Smooth muscle cell (in vitro differentiated cells): ENCODE results near the gene PLCD3. TPM values are rescaled to one million over a fixed set of nuclear protein-coding genes. Genes with fewer than 3 reads are reported as not detected.

ENCODE experiments used
- DNase-seq: peaks from one replicate; lab custom pipeline; 2025; ENCODE audit not compliant: unreplicated experiment; lab: John Stamatoyannopoulos, UW
- H2AFZ ChIP-seq: fragments of 200-600 bp; sonication (generic); 2 replicates; pipeline ENCODE4 v1.6.0; 2016; ENCODE audit warnings: antibody characterized with exemption, low read depth, mild to moderate bottlenecking
- H3F3A ChIP-seq: fragments of 200-600 bp; sonication (generic); 2 replicates; pipeline ENCODE4 v1.6.0; 2017; ENCODE audit warnings: antibody characterized with exemption, low read depth
- H3K27ac ChIP-seq: fragments of 200-600 bp; sonication (generic); 2 replicates; pipeline ENCODE4 v1.5.1; 2016; ENCODE audit warnings: low read depth, mild to moderate bottlenecking
- H3K27me3 ChIP-seq: fragments of 200-600 bp; sonication (generic); 2 replicates; pipeline ENCODE4 v1.6.1; 2016; ENCODE audit warnings: low read depth, mild to moderate bottlenecking
- H3K36me3 ChIP-seq: fragments of 200-600 bp; sonication (generic); 2 replicates; pipeline ENCODE4 v1.5.1; 2016; ENCODE audit warnings: low read depth
- H3K4me1 ChIP-seq: fragments of 200-600 bp; sonication (generic); 2 replicates; pipeline ENCODE4 v1.5.1; 2016; ENCODE audit warnings: low read depth
- H3K4me2 ChIP-seq: fragments of 200-600 bp; sonication (generic); 2 replicates; pipeline ENCODE4 v1.6.0; 2016; ENCODE audit warnings: mild to moderate bottlenecking
- H3K4me3 ChIP-seq: fragments of 200-600 bp; sonication (generic); 2 replicates; pipeline ENCODE4 v1.5.1; 2016; ENCODE audit warnings: mild to moderate bottlenecking
- H3K79me2 ChIP-seq: fragments of 200-600 bp; sonication (generic); 2 replicates; pipeline ENCODE4 v1.6.0; 2016; ENCODE audit warnings: low read depth, mild to moderate bottlenecking
- H3K9ac ChIP-seq: fragments of 200-600 bp; sonication (generic); 2 replicates; pipeline ENCODE4 v1.6.0; 2016; ENCODE audit warnings: low read depth
- H3K9me3 ChIP-seq: fragments of 200-600 bp; sonication (generic); replicated peaks from 2 replicates; pipeline ENCODE4 v1.5.1; 2016; ENCODE audit warnings: low read depth
- H4K20me1 ChIP-seq: fragments of 200-600 bp; sonication (generic); 2 replicates; pipeline ENCODE4 v1.6.0; 2016; ENCODE audit warnings: low read depth
- WGBS: methylation state at CpG from one replicate; pipeline ENCODE4 v1.1.7; 2016; ENCODE audit warnings: low lambda C conversion rate; 5-methylcytosine and 5-hydroxymethylcytosine counted together
- polyA plus RNA-seq: library from polyadenylated mRNA; unstranded; fragments of >200 nt; fragmentation: Nextera tagmentation; extraction: Ambion mirVana; gene quantifications from 2 replicates; pipeline ENCODE4 v1.2.1, GENCODE V29; 2016
- total RNA-seq: library from RNA; depleted of rRNA; stranded (reverse); fragments of >200 nt; gene quantifications from 2 replicates; pipeline ENCODE4 v1.2.3, GENCODE V29; 2014
- TF ChIP-seq, protein P1 (sequence below): fragments of 200-600 bp; sonication (generic); IDR thresholded peaks from 2 replicates; pipeline ENCODE4 v1.5.1; 2017; ENCODE audit warnings: borderline replicate concordance, mild to moderate bottlenecking, antibody characterized with exemption; ENCODE audit not compliant: insufficient read depth, poor library complexity, severe bottlenecking

PLCD3 gene
- total and polyA plus RNA-seq, 2 experiments from 2014 or later, result 24.0 to 33.4 TPM

DNA sequence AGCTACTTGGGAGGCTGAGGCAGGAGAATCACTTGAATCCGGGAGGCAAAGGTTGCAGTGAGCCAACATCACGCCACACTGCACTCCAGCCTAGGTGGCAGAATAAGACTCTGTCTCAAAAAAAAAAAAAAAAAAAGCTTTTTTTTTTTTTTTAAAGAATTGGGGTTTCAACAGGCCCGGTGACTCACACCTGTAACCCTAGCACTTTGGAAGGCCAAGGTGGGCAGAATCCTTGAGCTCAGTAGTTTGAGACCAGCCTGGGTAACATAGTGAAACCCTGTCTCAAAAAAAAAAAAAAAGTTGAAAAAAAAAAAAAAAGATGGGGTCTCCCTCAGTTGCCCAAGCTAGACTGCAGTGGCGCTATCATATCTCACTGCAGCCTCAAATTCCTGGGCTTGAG, 22.7 kb upstream of the PLCD3 start:
- Histone ChIP-seq H3K4me3 (no peak overlapping the region), H2AFZ (no peak overlapping the region), H3K9me3 (no peaks in the 10 kb centered on the region), H3K79me2 (peaks cover 58% of the 10 kb centered on the region), H3K4me2 (no peak overlapping the region), H4K20me1 (peaks cover 71% of the 10 kb centered on the region), H3K27ac (peak overlapping the region; percentile 55), H3K27me3 (no peaks in the 10 kb centered on the region), H3F3A (peaks cover 35% of the 10 kb centered on the region), H3K9ac (no peak overlapping the region), H3K36me3 (no peaks in the 10 kb centered on the region), H3K4me1 (peaks cover 26% of the 10 kb centered on the region)
- DNase-seq, result no peak
- 93% methylated on average over 4 of the region's 4 CpGs for WGBS
- TF ChIP-seq, protein P1, sequence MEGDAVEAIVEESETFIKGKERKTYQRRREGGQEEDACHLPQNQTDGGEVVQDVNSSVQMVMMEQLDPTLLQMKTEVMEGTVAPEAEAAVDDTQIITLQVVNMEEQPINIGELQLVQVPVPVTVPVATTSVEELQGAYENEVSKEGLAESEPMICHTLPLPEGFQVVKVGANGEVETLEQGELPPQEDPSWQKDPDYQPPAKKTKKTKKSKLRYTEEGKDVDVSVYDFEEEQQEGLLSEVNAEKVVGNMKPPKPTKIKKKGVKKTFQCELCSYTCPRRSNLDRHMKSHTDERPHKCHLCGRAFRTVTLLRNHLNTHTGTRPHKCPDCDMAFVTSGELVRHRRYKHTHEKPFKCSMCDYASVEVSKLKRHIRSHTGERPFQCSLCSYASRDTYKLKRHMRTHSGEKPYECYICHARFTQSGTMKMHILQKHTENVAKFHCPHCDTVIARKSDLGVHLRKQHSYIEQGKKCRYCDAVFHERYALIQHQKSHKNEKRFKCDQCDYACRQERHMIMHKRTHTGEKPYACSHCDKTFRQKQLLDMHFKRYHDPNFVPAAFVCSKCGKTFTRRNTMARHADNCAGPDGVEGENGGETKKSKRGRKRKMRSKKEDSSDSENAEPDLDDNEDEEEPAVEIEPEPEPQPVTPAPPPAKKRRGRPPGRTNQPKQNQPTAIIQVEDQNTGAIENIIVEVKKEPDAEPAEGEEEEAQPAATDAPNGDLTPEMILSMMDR, result no peak

DNA sequence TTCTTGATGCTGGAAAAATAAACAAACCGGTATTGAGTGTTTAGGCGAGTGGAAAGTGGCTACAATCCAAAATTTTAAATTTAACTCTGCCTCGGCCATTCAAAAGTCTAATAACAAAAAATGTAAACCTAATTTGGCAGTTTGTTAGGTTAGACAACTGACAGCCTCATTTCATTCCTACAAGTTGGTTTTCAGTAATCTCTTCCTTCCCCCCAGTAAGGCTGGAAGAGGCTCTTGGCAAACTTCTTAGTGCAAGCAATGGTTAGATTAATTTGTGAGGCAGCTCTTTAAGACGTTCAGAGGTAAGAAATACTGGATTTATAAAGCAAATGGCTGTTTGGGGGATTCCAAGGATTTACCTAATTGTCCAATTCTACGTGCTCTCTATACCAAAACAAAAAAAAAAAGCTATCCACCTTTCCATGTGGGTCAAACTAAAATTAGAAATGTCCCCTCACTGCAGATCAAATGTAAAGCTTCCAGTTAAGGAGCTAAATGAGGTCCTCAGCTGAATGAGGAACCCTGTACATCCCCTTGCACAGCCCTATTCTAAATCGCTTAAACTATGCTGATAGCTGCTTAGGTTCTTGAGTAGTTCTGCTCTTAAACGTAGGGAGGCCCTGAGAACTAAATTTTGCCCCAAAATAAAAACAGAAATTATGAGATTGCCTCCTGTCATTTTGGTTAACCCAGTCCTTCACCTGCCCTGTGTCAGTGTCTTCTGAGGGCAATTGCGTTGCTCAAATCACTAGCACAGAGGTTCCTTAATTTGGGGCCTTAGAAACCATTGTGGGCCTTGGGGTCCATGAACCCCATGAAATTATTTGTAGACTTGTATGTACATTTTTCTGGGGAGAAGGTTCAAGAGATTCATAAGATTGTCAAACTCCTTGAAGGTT, 18.8 kb upstream of the PLCD3 start:
- no peak overlapping the region for H2AFZ ChIP-seq
- no peaks in the 10 kb centered on the region for H3K27me3 ChIP-seq
- H3K4me2 ChIP-seq, result peak overlapping the region; percentile 95
- TF ChIP-seq, protein P1, result no peak
- H3K36me3 ChIP-seq, result no peaks in the 10 kb centered on the region
- 28% methylated on average over 8 of the region's 8 CpGs for WGBS
- H3F3A ChIP-seq, result peaks cover 22% of the 10 kb centered on the region
- peaks cover 12% of the 10 kb centered on the region for H3K4me1 ChIP-seq
- peaks cover 58% of the 10 kb centered on the region for H4K20me1 ChIP-seq
- no peak for DNase-seq
- H3K9me3 ChIP-seq, result no peaks in the 10 kb centered on the region
- H3K27ac ChIP-seq, result peak overlapping the region; percentile 57
- H3K9ac ChIP-seq, result peak overlapping the region; percentile 77
- H3K4me3 ChIP-seq, result peak overlapping the region; percentile 74
- peaks cover 39% of the 10 kb centered on the region for H3K79me2 ChIP-seq

DNA sequence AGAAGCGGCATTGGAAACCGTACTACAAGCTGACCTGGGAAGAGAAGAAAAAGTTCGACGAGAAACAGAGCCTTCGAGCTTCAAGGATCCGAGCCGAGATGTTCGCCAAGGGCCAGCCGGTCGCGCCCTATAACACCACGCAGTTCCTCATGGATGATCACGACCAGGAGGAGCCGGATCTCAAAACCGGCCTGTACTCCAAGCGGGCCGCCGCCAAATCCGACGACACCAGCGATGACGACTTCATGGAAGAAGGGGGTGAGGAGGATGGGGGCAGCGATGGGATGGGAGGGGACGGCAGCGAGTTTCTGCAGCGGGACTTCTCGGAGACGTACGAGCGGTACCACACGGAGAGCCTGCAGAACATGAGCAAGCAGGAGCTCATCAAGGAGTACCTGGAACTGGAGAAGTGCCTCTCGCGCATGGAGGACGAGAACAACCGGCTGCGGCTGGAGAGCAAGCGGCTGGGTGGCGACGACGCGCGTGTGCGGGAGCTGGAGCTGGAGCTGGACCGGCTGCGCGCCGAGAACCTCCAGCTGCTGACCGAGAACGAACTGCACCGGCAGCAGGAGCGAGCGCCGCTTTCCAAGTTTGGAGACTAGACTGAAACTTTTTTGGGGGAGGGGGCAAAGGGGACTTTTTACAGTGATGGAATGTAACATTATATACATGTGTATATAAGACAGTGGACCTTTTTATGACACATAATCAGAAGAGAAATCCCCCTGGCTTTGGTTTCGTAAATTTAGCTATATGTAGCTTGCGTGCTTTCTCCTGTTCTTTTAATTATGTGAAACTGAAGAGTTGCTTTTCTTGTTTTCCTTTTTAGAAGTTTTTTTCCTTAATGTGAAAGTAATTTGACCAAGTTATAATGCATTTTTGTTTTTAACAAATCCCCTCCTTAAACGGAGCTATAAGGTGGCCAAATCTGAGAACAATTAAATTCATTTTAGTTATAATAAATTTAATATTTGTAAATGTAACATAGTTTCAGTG, 17.7 kb upstream of the PLCD3 start:
- peaks cover 46% of the 10 kb centered on the region for H4K20me1 ChIP-seq
- H3F3A ChIP-seq, result peaks cover 23% of the 10 kb centered on the region
- no peaks in the 10 kb centered on the region for H3K9me3 ChIP-seq
- peaks cover 32% of the 10 kb centered on the region for H3K79me2 ChIP-seq
- H3K27ac ChIP-seq, result peak overlapping the region; percentile 57
- H3K9ac ChIP-seq, result peak overlapping the region; percentile 77
- peak overlapping the region; percentile 74 for H3K4me3 ChIP-seq
- DNase-seq, result no peak
- TF ChIP-seq, protein P1, result no peak
- no peaks in the 10 kb centered on the region for H3K36me3 ChIP-seq
- 1% methylated on average over 56 of the region's 56 CpGs for WGBS
- no peak overlapping the region for H2AFZ ChIP-seq
- peaks cover 12% of the 10 kb centered on the region for H3K4me1 ChIP-seq
- H3K4me2 ChIP-seq, result peak overlapping the region; percentile 95
- no peaks in the 10 kb centered on the region for H3K27me3 ChIP-seq
